ENCODE measurements around the gene THADA. TPM values are rescaled to one million over a fixed set of nuclear protein-coding genes. Genes with fewer than 3 reads are reported as not detected.

Gene THADA
- total RNA-seq, 1 experiment from 2014 or later: 29.4 TPM

DNA sequence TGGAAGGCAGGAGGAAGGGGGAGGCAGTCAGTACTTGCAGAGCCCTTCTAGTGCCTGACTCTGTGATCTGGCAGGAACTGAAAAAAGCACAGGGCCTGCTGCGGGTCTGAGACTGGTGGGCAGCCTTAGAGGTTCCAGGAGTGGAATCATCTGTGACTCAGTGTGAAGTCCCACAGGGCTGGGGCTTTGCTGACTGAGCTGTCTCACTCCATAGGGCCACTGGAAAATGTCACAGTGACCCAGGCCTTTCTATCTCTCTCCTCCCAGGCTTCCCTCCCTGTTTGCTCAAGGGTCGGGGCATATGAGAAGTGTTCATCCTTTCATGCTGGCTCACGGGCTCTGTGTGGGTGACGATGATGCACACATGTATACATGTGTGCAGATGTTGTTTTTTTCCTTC lies 322.3 kb downstream of the THADA start:
- no peak overlapping the region for H3K9ac ChIP-seq (ENCODE audit: low read length)
- H3K4me3 ChIP-seq (ENCODE audit: low read length): no peak overlapping the region
- H3K27ac ChIP-seq (ENCODE audit: low read length): no peak overlapping the region
- H3K4me2 ChIP-seq (ENCODE audit: low read depth, low read length, poor library complexity, severe bottlenecking): no peak overlapping the region
- no peaks in the 10 kb centered on the region for H3K9me3 ChIP-seq (ENCODE audit: low read length)
- no peaks in the 10 kb centered on the region for H3K27me3 ChIP-seq (ENCODE audit: low read length)
- no peaks in the 10 kb centered on the region for H3K36me3 ChIP-seq (ENCODE audit: insufficient read depth, low read length)
- no peaks in the 10 kb centered on the region for H4K20me1 ChIP-seq (ENCODE audit: insufficient read depth, low read depth, low read length)
- peaks cover 11% of the 10 kb centered on the region for H3K4me1 ChIP-seq (ENCODE audit: low read length)
- H3K79me2 ChIP-seq (ENCODE audit: low read length): no peaks in the 10 kb centered on the region
- no peaks in the 10 kb centered on the region for H3K9me2 ChIP-seq (replicated peaks; ENCODE audit: insufficient read depth, low read length)
- H2AFZ ChIP-seq (ENCODE audit: low read length): no peak overlapping the region
- DNase-seq: no peak

DNA sequence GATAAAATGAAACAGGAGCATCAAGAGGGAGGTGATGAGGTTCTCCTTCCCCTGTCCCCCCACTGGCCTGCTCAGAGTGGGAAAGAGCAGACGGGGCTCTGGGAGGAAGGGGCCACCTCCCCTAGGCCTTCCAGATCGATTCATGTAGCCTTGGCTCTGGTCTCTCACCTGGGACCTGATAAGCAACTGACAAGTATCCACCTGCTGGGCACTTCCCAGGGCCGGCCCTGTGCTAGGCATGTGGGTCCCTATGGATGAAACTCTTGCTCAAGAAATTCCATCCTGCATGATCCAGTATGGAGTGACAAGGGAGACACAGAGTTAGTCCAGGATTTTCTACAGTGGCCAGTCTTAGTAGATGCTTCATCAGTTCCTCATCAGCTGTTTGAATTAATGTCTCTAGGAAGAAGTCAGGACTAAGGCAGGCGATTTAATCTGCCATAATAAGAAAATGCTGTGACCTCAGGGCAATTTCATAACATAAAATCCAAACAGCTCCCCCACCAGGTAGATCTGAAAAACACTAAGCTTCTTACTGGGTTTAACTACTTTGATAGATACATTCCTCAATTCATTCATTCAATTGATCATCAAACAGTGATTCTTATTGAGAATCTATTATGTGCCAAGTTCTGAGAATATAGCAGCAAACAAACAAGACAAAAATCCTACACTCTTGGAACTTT lies 324.8 kb downstream of the THADA start:
- peak; percentile 55 for DNase-seq
- Histone ChIP-seq H3K4me3 (ENCODE audit: low read length) (no peak overlapping the region), H3K79me2 (ENCODE audit: low read length) (no peaks in the 10 kb centered on the region)

GRCh38 chr2:43270461-43270860 lies 325.4 kb downstream of the THADA start:
- Histone ChIP-seq H3K4me2 (ENCODE audit: low read depth, low read length, poor library complexity, severe bottlenecking) (no peak overlapping the region), H3K36me3 (ENCODE audit: insufficient read depth, low read length) (no peaks in the 10 kb centered on the region), H3K4me1 (ENCODE audit: low read length) (no peaks in the 10 kb centered on the region), H3K9me2 (replicated peaks; ENCODE audit: insufficient read depth, low read length) (no peaks in the 10 kb centered on the region), H3K79me2 (ENCODE audit: low read length) (no peaks in the 10 kb centered on the region), H4K20me1 (ENCODE audit: insufficient read depth, low read depth, low read length) (no peaks in the 10 kb centered on the region), H3K27ac (ENCODE audit: low read length) (no peak overlapping the region), H2AFZ (ENCODE audit: low read length) (no peak overlapping the region), H3K4me3 (ENCODE audit: low read length) (no peak overlapping the region), H3K27me3 (ENCODE audit: low read length) (no peaks in the 10 kb centered on the region), H3K9me3 (ENCODE audit: low read length) (no peaks in the 10 kb centered on the region), H3K9ac (ENCODE audit: low read length) (no peak overlapping the region)
- DNase-seq: no peak

More for the DNA sequence above, 324.8 kb downstream of the THADA start:
- Histone ChIP-seq H3K27me3 (ENCODE audit: low read length) (no peaks in the 10 kb centered on the region), H2AFZ (ENCODE audit: low read length) (no peak overlapping the region), H3K4me1 (ENCODE audit: low read length) (peaks cover under 1% of the 10 kb centered on the region), H3K4me2 (ENCODE audit: low read depth, low read length, poor library complexity, severe bottlenecking) (no peak overlapping the region), H3K27ac (ENCODE audit: low read length) (no peak overlapping the region), H4K20me1 (ENCODE audit: insufficient read depth, low read depth, low read length) (no peaks in the 10 kb centered on the region), H3K9ac (ENCODE audit: low read length) (no peak overlapping the region), H3K9me3 (ENCODE audit: low read length) (no peaks in the 10 kb centered on the region), H3K9me2 (replicated peaks; ENCODE audit: insufficient read depth, low read length) (no peaks in the 10 kb centered on the region), H3K36me3 (ENCODE audit: insufficient read depth, low read length) (no peaks in the 10 kb centered on the region)

DNA sequence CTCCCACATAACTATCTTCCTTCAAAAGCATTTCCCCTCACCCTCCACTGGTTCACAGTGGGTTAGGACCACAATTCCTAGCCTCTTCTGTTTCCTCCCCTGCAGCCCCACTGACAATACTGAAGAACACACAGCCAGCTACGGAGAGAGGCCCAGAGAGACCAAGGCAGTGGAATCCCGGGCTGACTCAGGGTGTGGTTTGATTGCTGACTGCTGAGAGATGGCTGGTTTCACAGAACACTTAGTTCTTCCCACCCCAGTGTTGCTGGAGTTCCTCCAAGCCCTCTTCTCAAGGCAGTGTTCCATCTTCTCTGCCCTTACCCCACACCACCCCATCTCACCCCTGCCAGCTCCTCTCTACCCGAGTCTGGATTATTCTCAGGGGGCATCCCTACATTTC lies 326.1 kb downstream of the THADA start:
- Histone ChIP-seq H3K9me2 (replicated peaks; ENCODE audit: insufficient read depth, low read length) (no peaks in the 10 kb centered on the region), H4K20me1 (ENCODE audit: insufficient read depth, low read depth, low read length) (no peaks in the 10 kb centered on the region), H2AFZ (ENCODE audit: low read length) (no peak overlapping the region), H3K9ac (ENCODE audit: low read length) (no peak overlapping the region), H3K27me3 (ENCODE audit: low read length) (no peaks in the 10 kb centered on the region), H3K36me3 (ENCODE audit: insufficient read depth, low read length) (no peaks in the 10 kb centered on the region), H3K27ac (ENCODE audit: low read length) (no peak overlapping the region), H3K4me2 (ENCODE audit: low read depth, low read length, poor library complexity, severe bottlenecking) (no peak overlapping the region), H3K79me2 (ENCODE audit: low read length) (no peaks in the 10 kb centered on the region), H3K4me1 (ENCODE audit: low read length) (no peaks in the 10 kb centered on the region), H3K4me3 (ENCODE audit: low read length) (no peak overlapping the region), H3K9me3 (ENCODE audit: low read length) (no peaks in the 10 kb centered on the region)
- DNase-seq: no peak

GRCh38 chr2:43269074-43269572 lies 326.7 kb downstream of the THADA start:
- no peak for DNase-seq
- Histone ChIP-seq H3K9me2 (replicated peaks; ENCODE audit: insufficient read depth, low read length) (no peaks in the 10 kb centered on the region), H4K20me1 (ENCODE audit: insufficient read depth, low read depth, low read length) (no peaks in the 10 kb centered on the region), H3K4me2 (ENCODE audit: low read depth, low read length, poor library complexity, severe bottlenecking) (no peak overlapping the region), H3K4me1 (ENCODE audit: low read length) (no peaks in the 10 kb centered on the region), H3K9ac (ENCODE audit: low read length) (no peak overlapping the region), H2AFZ (ENCODE audit: low read length) (no peak overlapping the region), H3K9me3 (ENCODE audit: low read length) (no peaks in the 10 kb centered on the region), H3K36me3 (ENCODE audit: insufficient read depth, low read length) (no peaks in the 10 kb centered on the region), H3K79me2 (ENCODE audit: low read length) (no peaks in the 10 kb centered on the region), H3K4me3 (ENCODE audit: low read length) (no peak overlapping the region), H3K27me3 (ENCODE audit: low read length) (no peaks in the 10 kb centered on the region), H3K27ac (ENCODE audit: low read length) (no peak overlapping the region)

- Histone ChIP-seq H3K4me1 (ENCODE audit: low read length) (no peaks in the 10 kb centered on the region), H3K27me3 (ENCODE audit: low read length) (no peaks in the 10 kb centered on the region), H3K4me2 (ENCODE audit: low read depth, low read length, poor library complexity, severe bottlenecking) (no peak overlapping the region), H3K9me3 (ENCODE audit: low read length) (no peaks in the 10 kb centered on the region), H3K9me2 (replicated peaks; ENCODE audit: insufficient read depth, low read length) (no peaks in the 10 kb centered on the region), H3K9ac (ENCODE audit: low read length) (no peak overlapping the region), H3K79me2 (ENCODE audit: low read length) (no peaks in the 10 kb centered on the region), H3K27ac (ENCODE audit: low read length) (no peak overlapping the region), H3K36me3 (ENCODE audit: insufficient read depth, low read length) (no peaks in the 10 kb centered on the region), H2AFZ (ENCODE audit: low read length) (no peak overlapping the region), H3K4me3 (ENCODE audit: low read length) (no peak overlapping the region), H4K20me1 (ENCODE audit: insufficient read depth, low read depth, low read length) (no peaks in the 10 kb centered on the region)
- no peak for DNase-seq
Measured at GRCh38 chr2:43268066-43268953, 327.5 kb downstream of the THADA start.

DNA sequence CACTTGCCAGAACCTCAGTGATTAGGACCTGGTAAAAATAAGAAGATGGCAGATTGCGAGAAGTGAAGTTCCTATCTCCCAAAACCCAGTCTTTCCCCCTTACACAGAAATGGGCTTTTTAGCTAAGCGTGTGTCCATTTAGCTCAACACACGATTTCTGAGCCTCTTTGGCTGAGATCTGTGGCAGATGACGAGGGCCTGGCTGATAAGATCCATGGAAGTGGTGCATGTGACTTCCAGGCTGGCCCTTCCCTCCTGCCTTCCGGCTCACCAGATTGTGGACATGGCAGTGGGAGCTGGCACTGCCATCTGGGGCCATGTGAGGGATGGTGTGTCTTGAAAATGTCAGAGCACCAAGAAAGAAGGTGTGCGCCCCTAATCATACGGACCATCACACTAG lies 328.5 kb downstream of the THADA start:
- no peak for DNase-seq
- no peak overlapping the region for H3K4me3 ChIP-seq (ENCODE audit: low read length)
- H3K9ac ChIP-seq (ENCODE audit: low read length): no peak overlapping the region
- H3K79me2 ChIP-seq (ENCODE audit: low read length): no peaks in the 10 kb centered on the region
- H3K9me2 ChIP-seq (replicated peaks; ENCODE audit: insufficient read depth, low read length): no peaks in the 10 kb centered on the region
- H3K9me3 ChIP-seq (ENCODE audit: low read length): no peaks in the 10 kb centered on the region
- H3K4me2 ChIP-seq (ENCODE audit: low read depth, low read length, poor library complexity, severe bottlenecking): no peak overlapping the region
- no peaks in the 10 kb centered on the region for H4K20me1 ChIP-seq (ENCODE audit: insufficient read depth, low read depth, low read length)
- no peak overlapping the region for H2AFZ ChIP-seq (ENCODE audit: low read length)
- H3K27ac ChIP-seq (ENCODE audit: low read length): no peak overlapping the region
- H3K4me1 ChIP-seq (ENCODE audit: low read length): no peaks in the 10 kb centered on the region
- no peaks in the 10 kb centered on the region for H3K36me3 ChIP-seq (ENCODE audit: insufficient read depth, low read length)
- H3K27me3 ChIP-seq (ENCODE audit: low read length): no peaks in the 10 kb centered on the region

- H3K9ac ChIP-seq (ENCODE audit: low read length): no peak overlapping the region
- no peak overlapping the region for H2AFZ ChIP-seq (ENCODE audit: low read length)
- H3K4me3 ChIP-seq (ENCODE audit: low read length): no peak overlapping the region
- no peak for DNase-seq
- H4K20me1 ChIP-seq (ENCODE audit: insufficient read depth, low read depth, low read length): no peaks in the 10 kb centered on the region
- no peak overlapping the region for H3K4me2 ChIP-seq (ENCODE audit: low read depth, low read length, poor library complexity, severe bottlenecking)
- no peak overlapping the region for H3K27ac ChIP-seq (ENCODE audit: low read length)
- no peaks in the 10 kb centered on the region for H3K9me2 ChIP-seq (replicated peaks; ENCODE audit: insufficient read depth, low read length)
- H3K4me1 ChIP-seq (ENCODE audit: low read length): no peaks in the 10 kb centered on the region
- no peaks in the 10 kb centered on the region for H3K27me3 ChIP-seq (ENCODE audit: low read length)
- no peaks in the 10 kb centered on the region for H3K79me2 ChIP-seq (ENCODE audit: low read length)
- H3K9me3 ChIP-seq (ENCODE audit: low read length): no peaks in the 10 kb centered on the region
- H3K36me3 ChIP-seq (ENCODE audit: insufficient read depth, low read length): no peaks in the 10 kb centered on the region
Measured at GRCh38 chr2:43266711-43267111, 329.1 kb downstream of the THADA start.

Data from Karpas-422 (cell line).